HG03457 (cell line): ENCODE results near the gene CST3.
"Not testable (repeated sequence)": the region's sequence is repeated elsewhere in the genome, so short reads cannot be mapped to it uniquely, and the experiment has no call there.

Experiments used
- ATAC-seq: cut with Tn5 transposase; IDR thresholded peaks from one replicate; pipeline ENCODE4 v1.9.1; 2021; ENCODE audit warnings: moderate number of reproducible peaks; ENCODE audit not compliant: unreplicated experiment

CST3 gene

GRCh38 chr20:23644164-23644563 lies 6.4 kb upstream of the CST3 start:
- ATAC-seq: no peak

DNA sequence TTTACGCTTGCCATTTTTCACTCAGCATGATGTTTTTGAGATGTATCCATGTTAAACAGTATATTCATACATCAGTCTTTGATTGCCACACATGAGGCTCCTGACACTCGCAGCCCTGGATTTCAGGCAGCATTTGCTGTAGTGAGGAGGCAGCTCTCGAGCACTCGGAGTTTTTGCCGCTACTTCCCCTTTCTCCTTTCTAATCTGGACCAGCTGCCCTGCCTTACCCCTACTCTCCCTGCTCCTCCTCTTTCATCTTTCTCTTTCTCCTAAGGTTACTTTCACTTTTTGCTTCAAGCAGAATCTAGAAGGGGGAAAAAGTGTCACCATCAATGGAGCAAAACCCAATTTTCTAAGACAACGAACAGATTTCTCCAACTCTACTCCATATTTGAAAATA lies 5.9 kb upstream of the CST3 start:
- no peak for ATAC-seq

- ATAC-seq: no peak
Observed at GRCh38 chr20:23641936-23642751, 4.4 kb upstream of the CST3 start.

DNA sequence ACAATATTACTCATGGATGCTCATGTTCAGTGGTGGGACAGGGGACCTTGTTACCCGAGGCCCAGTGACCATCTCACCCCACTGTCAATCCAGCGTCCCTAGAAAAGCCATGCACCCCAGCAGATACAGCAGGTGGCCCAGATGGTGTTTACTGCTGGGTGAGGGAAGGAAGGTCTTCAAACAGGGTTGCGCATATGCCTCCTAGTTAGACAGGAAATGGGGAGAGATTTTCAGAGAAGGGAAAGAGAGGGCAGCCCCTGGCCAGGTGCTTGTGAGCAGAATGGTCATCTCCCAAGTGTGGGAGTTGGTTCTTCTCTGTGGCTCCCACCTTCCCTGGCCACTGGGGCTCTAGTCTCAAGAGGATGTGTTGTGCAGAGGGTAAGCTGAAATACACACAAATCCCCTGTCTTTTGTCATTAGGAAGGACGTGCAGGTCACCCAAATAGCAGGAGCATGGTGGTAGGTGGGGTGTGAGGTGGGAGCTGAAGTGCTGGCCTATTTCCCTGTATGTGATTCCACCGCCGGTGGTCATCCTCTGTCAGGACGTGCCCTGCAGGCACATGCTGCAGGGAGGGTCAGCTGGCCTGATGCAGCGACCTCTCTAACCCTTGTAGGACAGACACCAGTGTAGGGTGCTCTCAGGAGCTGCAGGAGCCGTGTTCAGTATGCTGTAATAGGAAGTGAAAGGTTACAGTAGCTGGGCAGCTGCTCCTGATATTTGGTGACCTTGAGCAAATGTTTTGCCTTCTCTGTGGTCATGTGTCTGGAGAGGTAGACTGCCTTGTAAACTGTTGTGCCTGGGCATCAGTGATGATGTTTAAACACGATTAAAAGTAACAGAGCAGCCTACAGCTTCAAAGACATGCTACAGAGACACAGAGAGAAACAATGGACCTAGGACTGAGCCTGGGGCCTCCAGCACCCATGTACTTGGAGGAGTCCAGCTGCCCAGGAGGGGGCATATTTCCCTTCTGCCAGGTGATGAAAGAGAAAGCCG lies 3.2 kb upstream of the CST3 start:
- no peak for ATAC-seq

DNA sequence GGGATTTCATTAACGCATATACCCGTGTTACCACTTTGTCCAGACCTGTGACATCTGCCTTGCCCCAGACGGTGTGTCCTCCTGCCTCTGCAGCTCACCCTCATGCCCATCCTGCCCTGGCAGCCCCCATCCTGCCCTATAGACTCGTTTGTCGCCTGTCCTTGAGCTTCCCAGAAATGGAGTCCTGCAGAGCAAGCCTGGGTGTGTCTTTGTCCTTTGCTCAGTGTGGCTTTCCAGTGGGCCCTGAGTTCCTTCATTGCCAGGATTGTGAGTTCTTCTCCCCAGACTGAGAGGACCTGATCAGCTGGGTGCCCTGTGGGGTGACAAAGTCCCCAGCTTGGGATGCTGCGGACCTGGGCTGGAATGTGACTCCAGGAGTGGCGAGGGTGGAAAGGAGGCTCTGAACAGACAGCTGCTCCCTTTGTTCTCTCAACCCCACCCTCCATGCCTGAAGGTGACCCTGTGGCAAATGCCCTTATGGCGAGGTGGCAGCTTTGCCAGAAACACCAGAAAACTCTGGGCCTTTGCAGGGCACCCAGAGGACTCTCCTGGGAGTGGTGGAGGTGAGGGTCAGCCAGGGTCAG lies 2.4 kb upstream of the CST3 start:
- no peak for ATAC-seq

DNA sequence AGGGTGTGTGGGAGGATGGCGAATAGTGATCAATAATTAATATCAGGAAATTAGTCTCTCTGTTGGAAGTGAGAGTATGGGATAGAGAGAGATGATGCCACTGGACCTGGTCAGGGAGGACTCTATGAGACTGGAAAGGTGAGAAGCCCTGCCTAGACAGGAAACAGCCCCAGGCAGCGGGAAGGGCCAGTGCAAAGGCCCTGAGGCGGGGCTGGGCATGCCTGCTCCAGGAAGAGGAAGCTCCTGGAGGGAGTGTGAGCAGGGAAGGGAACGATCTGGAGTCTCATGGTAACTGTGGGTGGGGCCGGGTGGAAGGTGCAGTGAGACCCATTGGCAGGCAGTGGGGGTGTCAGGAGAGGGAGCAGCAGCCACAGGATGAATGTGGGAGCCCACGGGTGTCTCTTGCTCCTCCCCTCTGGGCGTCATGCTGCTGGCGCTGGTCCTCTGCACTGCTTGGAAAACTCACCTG lies 1.8 kb upstream of the CST3 start:
- ATAC-seq: no peak

DNA sequence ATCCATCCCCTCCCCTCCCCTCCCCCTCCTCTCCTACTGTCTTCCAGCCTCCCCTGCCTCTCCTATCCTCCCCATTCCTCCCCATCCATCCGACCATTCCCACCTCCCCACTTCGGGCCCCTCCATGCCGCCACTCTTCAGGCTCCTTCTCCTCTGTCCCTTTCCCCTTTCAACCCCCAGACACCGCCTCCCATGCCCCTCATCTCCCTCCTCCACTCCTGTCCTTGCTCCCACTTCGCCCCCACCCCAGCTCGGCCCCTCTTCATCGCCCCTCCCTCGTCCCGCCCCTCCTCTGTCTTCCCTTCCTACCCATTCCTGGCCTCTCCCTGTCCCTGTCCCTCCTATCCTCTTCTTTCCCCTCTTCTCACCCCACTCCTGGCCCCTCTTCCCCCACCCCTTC lies 554 bp upstream of the CST3 start:
- ATAC-seq: no peak

- ATAC-seq: no peak
Observed at GRCh38 chr20:23636908-23637281, 860 bp downstream of the CST3 start.

GRCh38 chr20:23636182-23636907 lies 1.4 kb downstream of the CST3 start:
- ATAC-seq: no peak

GRCh38 chr20:23635768-23636090 lies 2.0 kb downstream of the CST3 start:
- ATAC-seq: not testable (repeated sequence)

DNA sequence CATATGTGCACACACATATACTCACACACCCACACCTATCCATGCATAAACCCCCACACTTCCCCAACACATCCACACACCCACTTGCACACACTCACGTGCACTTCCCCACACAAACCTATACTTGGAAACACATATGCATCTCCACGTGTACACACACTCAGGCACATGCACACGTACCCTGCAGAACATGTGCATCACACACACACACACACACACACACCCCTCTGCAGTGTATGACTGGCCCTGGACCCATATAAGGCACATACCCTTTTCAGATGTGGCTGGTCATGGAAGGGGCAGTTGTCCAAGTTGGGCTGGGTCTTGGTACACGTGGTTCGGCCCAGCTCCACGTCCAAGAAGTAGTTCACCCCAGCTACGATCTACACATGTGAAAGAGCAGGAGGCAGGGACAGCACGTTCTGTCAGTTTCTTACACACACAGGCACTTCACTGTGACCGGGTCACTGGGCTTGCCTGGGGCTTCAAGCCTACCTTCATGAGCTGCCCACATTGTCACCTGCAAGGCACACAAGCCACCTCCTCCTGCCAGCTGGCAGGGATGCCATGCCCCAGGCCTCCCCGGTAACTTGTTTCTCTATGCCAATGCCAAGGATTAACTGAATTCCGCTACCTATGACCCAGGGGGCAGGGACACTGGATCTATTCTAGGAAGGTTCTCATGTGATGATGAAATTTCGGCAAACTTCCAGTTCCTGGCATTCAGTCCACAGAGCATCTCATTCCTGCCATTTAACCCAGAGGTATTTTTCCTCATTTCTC lies 2.6 kb downstream of the CST3 start:
- ATAC-seq: no peak

GRCh38 chr20:23634044-23634801 lies 3.5 kb downstream of the CST3 start:
- no peak for ATAC-seq

DNA sequence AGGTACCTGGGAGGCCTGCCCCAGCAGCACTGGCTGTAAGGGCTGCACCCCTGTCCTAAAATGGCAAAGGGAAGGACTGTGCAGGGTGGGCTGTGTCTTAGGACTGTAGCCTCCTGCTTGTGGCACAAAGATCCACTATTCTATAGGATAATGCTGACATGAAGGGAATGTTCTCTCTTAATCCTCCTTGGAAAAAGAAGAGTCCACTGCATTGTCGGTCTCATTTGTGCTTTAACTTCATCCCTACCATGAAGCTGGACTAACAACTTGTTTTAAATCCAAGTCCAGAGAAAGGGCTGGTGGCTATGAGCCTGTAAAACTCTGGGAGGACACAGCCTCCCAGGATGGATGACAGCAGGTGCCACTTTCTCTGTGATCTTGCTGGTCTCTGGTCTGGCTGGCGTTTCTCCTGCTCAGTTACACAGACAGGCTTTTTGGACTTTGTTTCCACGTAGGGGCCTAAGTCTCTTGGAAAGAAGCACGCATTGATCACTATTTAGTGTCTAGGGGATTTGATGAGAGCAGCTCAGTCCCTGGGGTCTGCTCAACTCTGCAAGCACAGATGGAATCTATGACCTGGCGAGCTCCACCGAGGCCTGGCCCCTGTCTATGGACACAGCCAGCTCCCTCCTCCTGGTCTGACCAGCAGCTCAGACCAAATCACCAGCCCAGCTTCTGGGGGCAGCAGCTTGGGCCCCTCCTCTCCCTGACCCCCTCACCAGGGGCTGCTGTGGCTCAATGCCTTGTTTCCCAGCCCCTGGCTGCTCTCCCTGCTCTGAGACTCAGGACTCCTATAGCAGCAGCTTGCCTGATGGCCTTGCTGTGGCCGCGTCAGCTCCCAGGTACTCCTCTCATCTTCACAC lies 4.8 kb downstream of the CST3 start:
- ATAC-seq: no peak

DNA sequence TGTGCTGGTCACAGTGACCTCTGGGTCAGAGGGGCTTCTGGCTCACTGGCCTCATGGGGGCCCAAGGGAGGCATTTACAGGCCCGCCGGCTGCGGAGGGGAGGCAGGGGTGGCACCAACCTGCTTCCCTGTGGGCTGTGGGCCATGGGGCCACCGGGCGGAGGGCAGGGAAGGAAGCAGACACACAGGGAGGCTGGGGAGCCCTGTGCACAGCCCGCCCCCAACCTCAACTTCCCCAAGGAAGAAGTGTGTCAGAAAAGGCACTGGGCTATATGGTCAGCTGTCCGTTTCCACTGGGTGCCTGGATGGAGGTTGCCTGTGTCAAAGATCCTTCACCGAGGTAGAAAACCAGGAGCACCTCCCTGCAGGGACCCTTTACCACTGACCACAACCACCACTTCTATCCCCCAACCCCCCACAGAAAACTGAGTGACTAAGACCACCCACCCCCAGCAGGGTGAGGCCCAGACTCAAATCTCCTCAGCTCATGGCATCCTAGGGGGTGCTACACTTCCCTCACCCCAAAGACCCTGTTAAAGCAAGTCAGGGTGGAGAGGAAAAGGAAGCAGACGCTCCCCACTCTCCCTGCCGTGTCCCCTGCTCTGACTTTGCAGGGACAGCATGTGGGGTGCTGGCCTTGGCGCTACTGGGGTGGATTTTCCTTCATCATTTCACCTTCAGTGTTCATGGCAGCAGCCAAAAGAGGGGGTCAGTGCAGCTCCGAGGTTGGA lies 5.6 kb downstream of the CST3 start:
- no peak for ATAC-seq

DNA sequence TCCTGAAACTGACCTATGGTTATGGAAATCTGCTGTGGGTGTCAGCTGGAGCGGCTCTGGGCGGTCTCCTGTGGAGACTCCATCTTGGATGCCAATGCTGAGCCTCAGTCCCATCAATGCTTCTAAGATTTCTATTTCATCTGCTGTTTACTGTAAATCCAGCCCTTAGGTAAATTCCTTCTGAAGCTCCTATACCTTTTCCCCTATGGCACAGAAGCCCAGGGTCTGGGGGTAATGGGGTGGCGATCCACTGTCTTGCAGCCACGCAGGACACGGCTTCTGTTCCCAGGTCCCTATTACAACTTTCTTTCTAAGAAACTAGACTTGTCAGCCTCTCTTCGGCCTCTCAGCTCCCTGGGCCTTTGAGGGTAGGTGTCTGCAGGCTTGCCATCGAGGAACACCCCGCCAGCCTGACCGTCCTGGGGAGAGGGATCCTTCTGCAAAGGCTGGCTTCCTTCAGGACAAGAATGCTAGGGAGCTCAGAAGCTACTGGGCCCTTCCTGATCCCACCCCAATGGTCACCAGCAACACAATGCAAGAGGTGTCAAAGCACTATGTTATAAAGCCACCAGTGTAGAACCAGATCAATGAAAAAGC lies 6.4 kb downstream of the CST3 start:
- no peak for ATAC-seq

DNA sequence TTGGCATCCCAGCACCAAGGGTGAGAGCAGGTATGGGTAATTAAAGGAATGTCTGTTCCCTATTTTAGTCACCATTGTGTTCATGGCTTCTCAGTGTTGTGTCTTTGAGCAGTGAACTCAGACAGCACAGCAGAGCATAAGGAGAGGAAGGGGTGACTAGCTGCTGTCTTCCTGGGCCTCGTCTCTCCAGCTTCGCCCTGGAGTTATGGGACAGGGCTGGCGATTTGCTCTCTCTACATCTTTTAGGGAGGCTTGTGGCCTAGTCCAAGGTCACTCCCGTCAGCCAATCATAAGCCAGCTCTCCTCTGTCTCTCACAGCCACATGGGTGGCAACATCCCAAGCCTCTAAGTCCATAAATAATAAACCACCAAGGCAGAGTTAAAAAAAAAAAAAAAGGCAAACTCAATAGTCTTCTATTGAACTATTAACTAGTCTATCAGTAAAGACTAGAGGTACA lies 7.3 kb downstream of the CST3 start:
- ATAC-seq: no peak
